HPDE6-E6E7 (cell line): ENCODE data around the gene LRRC8E.
"Not testable (repeated sequence)": the region's sequence is repeated elsewhere in the genome, so short reads cannot be mapped to it uniquely, and the experiment has no call there.

Source experiments
- DNase-seq: peaks from one replicate; pipeline ENCODE4 v3.0.0; 2011; ENCODE audit warnings: missing footprints; ENCODE audit errors: extremely low spot score

Gene LRRC8E

DNA sequence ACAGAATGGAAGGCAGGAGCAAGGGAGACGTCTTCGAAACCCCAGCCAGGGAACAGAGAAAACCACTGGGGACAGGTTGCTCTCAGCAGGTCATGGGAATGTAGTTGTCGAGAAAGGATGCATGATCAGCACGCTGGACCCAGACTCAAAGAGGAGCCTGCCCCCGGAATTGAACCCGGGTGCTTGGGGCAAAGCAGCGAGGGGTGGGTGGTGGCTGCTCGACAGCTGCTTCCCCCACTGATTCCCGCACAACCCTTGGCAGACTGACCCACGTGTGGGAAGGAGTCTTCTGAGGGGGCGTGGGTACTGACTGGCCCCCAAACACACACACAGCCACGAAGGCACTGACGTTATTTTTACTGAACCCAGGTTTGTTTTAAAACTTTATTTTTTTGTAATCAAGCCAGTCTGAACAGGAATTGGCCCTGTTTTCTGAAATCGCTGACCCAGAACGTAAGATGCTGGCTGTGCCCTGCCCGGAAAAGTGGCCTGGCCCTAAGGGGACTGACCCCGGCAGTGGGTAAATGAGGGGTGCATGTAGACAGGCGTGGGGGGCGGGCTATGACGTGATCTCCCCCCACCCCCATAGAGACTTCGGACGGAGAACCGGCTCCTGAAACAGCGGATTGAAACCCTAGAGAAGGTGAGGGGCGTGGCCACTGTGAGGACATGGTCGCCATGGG is 32.7 kb upstream of the LRRC8E start:
- DNase-seq = no peak

DNA sequence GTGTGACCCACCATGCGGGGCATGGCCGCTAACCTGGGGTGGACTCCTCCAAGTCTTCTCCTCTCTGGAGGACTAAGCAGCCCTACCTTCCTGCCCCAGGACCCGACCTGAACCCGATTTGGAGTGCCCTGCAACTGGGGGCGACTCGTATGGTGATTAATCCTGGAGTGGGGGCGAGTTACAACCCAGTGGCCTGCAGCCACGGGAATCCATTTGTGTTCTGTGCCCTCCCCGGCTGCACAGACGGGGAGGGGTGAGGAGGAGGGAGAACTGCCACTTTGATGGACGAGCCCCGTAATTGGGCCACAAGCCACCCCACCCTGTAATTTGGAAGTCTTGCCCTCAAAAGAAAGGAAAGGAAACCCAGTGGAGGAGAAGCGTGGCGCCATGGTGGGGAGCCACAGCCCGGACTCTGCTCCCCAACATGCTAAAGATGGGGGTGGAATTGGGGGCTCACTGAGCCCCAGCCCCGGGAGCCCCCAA is 32.2 kb upstream of the LRRC8E start:
- no peak for DNase-seq

- DNase-seq = no peak
Observed at GRCh38 chr19:7856679-7857663, 31.3 kb upstream of the LRRC8E start.

DNA sequence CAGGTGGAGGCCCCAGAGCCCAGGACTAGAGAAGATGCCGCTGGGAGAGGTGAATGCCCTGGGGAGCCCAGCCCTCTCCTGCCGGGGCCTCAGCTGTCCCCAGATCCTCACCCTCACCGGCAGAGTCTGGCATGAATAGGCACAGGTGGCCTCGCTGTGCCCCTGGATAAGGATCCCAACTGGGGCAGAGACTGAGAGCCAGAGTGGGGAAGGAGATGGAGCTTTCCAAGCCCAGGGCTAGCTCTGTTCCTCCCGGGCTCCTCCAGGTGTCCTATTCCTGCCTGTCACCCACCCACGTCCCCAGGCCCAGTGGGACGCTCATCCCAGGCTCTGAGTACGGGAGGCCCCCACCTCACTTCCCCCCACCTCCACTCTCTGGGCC is 30.6 kb upstream of the LRRC8E start:
- DNase-seq = no peak

GRCh38 chr19:7858109-7858770 is 30.1 kb upstream of the LRRC8E start:
- DNase-seq = no peak

- not testable (repeated sequence) for DNase-seq
Observed at GRCh38 chr19:7859087-7859486, 29.2 kb upstream of the LRRC8E start.

- no peak for DNase-seq
Observed at GRCh38 chr19:7859831-7860713, 28.2 kb upstream of the LRRC8E start.

DNA sequence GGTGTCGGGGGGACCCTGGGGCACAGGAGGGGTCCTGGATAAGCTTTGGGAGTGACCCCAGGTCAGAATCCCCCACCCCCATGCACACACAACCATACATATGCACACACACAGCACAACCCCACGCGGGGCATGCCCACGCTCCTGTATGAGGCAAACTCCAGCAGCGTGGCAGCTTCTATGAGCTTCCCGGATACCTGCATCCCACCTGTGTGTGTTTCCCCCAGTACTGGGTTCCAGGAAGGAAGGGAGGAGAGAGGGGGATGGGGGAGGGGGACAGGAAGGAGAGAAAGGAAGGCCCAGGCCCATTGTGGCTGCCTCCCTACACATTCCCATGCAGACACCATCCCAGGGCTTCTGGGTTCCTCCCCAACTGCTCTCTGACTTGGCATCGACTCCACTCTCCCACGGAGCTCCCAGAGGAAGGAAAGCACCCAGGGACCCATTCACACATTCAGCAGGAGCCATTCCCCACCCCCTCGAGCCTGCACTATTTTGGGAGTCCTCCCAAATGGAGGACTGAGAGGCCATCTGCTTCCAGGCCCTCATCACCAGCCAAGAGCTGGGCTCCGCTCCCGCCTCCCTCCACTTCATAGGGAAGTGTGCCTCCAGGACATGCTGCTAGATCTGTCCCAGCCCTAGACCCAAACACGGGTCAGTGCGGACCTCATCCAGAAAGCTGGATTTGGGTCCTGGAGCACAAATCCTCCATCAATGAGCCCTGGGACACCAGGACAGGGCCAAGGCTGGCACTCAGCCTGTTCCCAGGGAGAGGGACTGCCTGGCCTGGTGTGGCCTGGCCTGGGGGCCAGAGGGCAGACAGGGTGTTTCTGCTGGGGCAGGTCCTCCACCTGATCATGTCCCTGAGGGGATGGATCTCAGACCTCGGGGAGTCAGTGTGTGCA is 27.3 kb upstream of the LRRC8E start:
- DNase-seq = no peak

DNA sequence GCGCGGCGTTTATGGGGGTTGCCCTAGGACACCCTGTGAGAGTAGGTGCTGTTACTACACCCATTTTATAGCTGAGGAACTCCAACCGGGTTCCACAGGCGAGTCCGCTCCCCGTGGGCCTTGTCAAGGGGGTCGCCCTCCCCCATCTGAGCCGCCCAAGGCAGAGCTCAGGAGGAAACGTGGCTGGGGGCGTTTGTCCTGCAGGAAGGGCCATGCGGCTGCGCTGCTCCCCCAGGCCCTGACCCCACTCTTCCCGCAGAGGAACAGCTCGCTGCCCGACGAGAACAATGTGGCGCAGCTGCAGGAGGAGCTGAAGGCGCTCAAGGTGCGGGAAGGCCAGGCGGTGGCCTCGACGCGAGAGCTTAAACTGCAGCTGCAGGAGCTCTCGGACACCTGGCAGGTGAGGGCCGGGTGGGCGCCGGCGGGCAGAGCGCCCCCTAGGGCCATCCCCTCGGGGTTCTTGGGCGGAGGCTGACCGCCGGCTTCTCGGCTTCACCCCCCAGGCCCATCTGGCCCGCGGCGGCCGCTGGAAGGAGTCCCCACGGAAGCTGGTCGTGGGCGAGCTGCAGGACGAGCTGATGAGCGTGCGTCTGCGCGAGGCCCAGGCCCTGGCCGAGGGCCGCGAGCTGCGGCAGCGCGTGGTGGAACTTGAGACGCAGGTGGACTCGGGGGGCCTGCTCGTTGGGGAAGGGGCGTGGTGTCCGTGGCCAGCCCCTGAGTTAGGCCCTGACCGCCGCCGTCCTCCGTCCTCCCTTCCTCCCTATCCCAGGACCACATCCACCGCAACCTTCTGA is 26.5 kb upstream of the LRRC8E start:
- no peak for DNase-seq

GRCh38 chr19:7862413-7862951 is 25.8 kb upstream of the LRRC8E start:
- DNase-seq = no peak

DNA sequence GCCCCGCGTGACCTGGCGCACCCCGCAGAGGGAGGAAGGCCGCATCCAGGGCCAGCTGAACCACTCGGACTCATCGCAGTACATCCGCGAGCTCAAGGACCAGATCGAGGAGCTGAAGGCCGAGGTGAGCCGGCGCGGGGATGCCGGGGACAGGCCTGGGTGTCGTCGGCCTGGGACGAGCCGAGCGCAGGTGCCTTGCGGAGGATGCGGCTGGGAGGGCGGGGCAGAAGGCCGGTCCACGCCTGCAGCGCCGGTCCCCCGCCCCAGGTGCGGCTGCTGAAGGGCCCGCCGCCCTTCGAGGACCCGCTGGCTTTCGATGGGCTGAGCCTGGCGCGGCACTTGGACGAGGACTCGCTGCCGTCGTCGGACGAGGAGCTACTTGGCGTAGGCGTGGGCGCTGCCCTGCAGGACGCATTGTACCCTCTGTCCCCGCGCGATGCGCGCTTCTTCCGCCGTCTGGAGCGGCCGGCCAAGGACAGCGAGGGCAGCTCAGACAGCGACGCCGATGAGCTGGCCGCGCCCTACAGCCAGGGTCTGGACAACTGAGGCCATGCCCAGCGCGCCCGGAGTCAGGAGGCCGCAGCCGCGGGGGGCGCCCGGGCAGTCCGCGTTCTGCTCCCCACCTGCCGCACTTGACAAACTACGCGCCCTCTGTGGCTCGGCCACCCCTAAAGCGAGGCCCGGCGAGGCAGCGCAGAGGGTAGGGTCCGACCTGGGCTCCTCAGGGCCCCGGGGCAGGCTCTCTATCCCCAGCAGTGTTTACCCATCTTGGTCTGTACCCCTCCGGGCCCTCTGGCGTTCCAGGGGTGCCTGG is 24.9 kb upstream of the LRRC8E start:
- DNase-seq = no peak

DNA sequence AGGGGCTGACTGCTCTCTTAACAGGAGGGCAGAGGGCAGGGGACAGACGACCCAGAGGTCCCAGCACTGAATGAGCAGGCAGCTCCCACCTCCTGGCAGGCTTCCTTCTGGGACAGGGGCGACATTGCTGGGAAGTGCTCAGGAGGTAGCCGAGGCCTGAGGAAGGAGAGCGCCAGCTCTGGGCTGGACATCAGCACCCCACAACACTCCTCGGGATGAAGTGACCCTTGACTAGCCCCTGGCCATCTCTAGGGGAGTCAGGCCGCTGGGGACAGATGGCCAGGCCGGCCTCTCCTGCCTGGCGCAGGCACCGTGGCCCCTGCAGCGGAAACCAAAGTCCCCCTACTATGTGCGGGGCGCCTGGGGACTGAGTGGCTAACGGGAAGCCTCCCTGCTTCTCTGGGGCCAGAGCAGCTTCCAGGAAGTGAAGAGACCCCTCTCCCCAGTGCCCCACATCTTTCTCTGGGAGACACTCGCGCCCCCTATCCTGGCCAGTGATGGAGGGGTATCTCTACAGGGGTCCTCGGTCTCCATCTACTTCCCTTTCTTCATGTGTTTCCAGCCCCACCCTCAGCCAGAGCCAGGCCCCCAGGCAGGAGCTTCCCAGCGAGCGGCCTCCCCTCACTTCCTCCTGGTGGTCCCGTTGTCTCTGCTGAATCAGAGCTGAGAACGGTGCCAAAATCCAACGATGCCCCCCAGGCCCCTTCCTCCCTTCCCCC is 24.2 kb upstream of the LRRC8E start:
- DNase-seq = no peak

GRCh38 chr19:7864690-7865074 is 23.6 kb upstream of the LRRC8E start:
- no peak for DNase-seq

- DNase-seq = no peak
Observed at GRCh38 chr19:7865262-7865911, 22.9 kb upstream of the LRRC8E start.

DNA sequence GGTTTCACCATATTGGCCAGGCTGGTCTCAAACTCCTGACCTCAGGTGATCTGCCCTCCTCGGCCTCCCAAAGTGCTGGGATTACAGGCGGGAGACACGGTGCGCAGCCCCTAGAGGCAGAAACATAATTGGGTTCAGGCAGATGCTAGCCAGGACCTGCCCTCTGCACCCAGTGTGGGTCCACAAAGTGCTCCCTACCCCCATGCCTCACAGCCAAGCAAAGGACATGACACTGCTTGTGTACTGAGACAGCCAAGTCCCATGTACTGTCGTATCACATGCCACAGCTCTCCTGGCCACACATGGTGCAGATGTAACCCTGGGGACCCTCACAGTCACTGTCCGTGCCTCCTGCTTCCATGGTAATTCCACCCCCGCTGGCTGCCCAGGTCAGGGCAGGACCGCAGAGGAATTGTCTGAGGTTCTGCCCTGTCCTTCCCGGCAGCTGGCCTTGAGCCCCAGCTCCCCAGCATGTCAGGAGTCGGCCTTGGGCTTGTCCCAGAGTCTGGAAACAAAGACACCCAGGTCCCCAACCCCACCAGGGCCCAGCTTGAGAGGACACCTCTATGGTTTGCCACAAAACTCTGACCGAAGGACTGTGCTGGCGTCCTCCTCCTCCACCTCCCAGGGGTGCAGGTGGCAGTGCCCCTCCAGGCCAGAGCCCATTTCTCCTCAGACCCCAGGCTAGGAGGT is 21.8 kb upstream of the LRRC8E start:
- no peak for DNase-seq

DNA sequence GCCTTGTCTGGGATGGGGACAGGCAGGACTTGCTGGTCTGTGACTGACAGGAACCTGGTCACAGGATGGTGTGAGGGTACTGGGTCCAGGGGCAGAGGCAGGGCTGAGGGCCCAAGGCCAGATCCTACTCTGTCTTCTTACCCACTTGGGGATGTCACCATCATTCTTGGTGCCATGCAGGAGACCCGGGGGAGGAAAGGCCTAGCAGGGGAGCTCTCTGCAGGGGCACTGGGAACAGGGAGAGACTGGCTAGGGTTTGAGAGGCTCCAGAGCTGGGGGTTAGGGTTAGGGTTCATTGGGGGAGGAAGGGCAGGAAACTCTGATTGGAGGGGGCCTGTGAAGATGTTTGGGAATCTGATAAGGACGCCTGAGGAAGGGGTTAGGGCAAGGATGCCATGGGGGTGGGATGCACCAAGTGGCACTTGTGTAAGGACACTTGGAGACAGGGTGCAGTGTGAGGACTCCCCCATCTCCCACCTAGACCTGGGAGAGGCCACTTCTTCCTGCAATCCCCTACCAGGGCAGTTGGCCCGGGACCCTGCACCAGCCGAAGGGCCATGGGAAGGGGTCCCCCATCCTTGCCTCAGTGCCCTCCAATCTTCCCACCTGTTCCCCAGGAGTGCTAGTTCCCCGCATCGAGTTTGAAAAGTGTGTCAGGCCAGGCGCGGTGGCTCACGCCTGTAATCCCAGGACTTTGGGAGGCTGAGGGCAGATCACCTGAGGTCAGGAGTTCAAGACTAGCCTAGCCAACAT is 21.0 kb upstream of the LRRC8E start:
- DNase-seq = no peak
